Fibroblast of lung (primary cell): ENCODE measurements around the gene FANCL. TPM values are rescaled to one million over a fixed set of nuclear protein-coding genes. Genes with fewer than 3 reads are reported as not detected.
"Not testable (repeated sequence)": the region's sequence is repeated elsewhere in the genome, so short reads cannot be mapped to it uniquely, and the experiment has no call there.

ENCODE experiments used
- DNase-seq, 2 donors: peaks; one replicate each; pipeline versions ENCODE4 v3.0.0 to v3.0.0-alpha.2; 2010; ENCODE audit warnings: low read depth in 2 of 2
- H2AFZ ChIP-seq: 2 replicates; pipeline ENCODE4 v1.5.1; 2012; ENCODE audit warnings: low read length, control low read depth, inconsistent platforms
- H3K27ac ChIP-seq: 2 replicates; pipeline ENCODE4 v1.5.1; 2011; ENCODE audit warnings: low read length, control low read depth; ENCODE audit not compliant: insufficient read depth
- H3K27me3 ChIP-seq: 2 replicates; pipeline ENCODE4 v1.5.1; 2011; ENCODE audit warnings: mild to moderate bottlenecking, low read length; ENCODE audit not compliant: control insufficient read depth, insufficient read depth
- H3K36me3 ChIP-seq: 2 replicates; pipeline ENCODE4 v1.5.1; 2011; ENCODE audit warnings: low read length; ENCODE audit not compliant: control insufficient read depth, insufficient read depth
- H3K4me1 ChIP-seq: 2 replicates; pipeline ENCODE4 v1.5.1; 2011; ENCODE audit warnings: low read length; ENCODE audit not compliant: control insufficient read depth, insufficient read depth; ENCODE audit errors: extremely low read depth
- H3K4me2 ChIP-seq: 2 replicates; pipeline ENCODE4 v1.5.1; 2011; ENCODE audit warnings: low read length, control low read depth; ENCODE audit not compliant: insufficient read depth; ENCODE audit errors: extremely low read depth
- H3K4me3 ChIP-seq, 4 experiments: fragments of 200-600 bp in 1 of 4; sonication (generic) in 1 of 4; replicated peaks in 1 of 4; 2 replicates each; pipeline ENCODE4 v1.5.1; 2011 to 2016; ENCODE audit warnings: low read length in 4 of 4, low read depth in 3 of 4, mild to moderate bottlenecking in 3 of 4, control low read depth in 2 of 4, inconsistent platforms in 1 of 4, mixed read lengths in 1 of 4; ENCODE audit not compliant: insufficient read depth in 1 of 4; ENCODE audit errors: control extremely low read depth in 1 of 4
- H3K79me2 ChIP-seq: 2 replicates; pipeline ENCODE4 v1.5.1; 2012; ENCODE audit warnings: mild to moderate bottlenecking, low read length, inconsistent platforms; ENCODE audit not compliant: control insufficient read depth, insufficient read depth
- H3K9ac ChIP-seq: 2 replicates; pipeline ENCODE4 v1.5.1; 2011; ENCODE audit warnings: mild to moderate bottlenecking, low read length, control low read depth; ENCODE audit not compliant: insufficient read depth
- H3K9me3 ChIP-seq: 2 replicates; pipeline ENCODE4 v1.5.1; 2012; ENCODE audit warnings: low read depth, low read length; ENCODE audit not compliant: control insufficient read depth, insufficient read depth
- H4K20me1 ChIP-seq: 2 replicates; pipeline ENCODE4 v1.5.1; 2011; ENCODE audit warnings: low read length; ENCODE audit not compliant: control insufficient read depth, insufficient read depth; ENCODE audit errors: extremely low read depth
- CTCF ChIP-seq, 2 donors: IDR thresholded peaks in 1 of 2; conservative IDR thresholded peaks in 1 of 2; 1 replicate in 1 of 2; 2 replicates in 1 of 2; pipeline ENCODE4 v1.5.1; 2011 to 2012; ENCODE audit warnings: low read length in 2 of 2, control low read depth in 1 of 2, inconsistent platforms in 1 of 2, low read depth in 1 of 2, mild to moderate bottlenecking in 1 of 2
- EZH2 ChIP-seq: IDR thresholded peaks from 2 replicates; pipeline ENCODE4 v1.5.1; 2012; ENCODE audit warnings: low read length, control low read depth, mild to moderate bottlenecking; ENCODE audit errors: missing control alignments
- polyA plus RNA-seq, 2 donors: library from polyadenylated mRNA; depleted of rRNA in 1 of 2; stranded (reverse) in 1 of 2; unstranded in 1 of 2; fragments of >200 nt; gene quantifications; 2 replicates each; pipeline ENCODE4 v1.2.1, GENCODE V29; 2011 to 2012; ENCODE audit warnings: missing spikeins in 1 of 2
- total RNA-seq: library from RNA; depleted of rRNA; stranded (reverse); fragments of >200 nt; gene quantifications from 2 replicates; pipeline ENCODE4 v1.2.1, GENCODE V29; 2014

Gene FANCL
- total and polyA plus RNA-seq, 2 donors (not counting 1 experiment from before 2014, with no cell fraction given), result 15.2 to 19.7 TPM

DNA sequence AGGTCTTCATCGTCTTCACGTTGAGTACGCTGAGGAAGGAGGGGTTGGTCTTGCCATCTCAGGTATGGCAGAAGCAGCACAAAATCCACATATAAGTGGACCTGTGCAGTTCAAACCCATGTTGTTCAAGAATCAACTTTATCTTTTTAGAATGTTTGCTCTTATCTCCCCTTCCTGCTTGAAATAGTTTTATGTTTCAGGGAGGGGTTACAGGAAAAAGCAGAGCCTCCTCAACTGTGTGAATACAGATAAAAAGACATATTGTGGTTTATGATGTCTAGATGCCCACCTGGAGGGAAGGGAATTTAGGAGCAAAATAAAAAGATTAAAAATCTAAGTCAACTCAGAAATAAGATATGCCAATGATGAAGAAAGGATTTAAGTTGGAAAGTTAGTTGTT, 118.6 kb downstream of the FANCL start:
- H3K4me1 ChIP-seq, result no peaks in the 10 kb centered on the region
- no peaks in the 10 kb centered on the region for H3K9me3 ChIP-seq
- TF ChIP-seq EZH2 (no peak), CTCF (conservative IDR thresholded peaks at IDR 0.05 in 1 of 2, IDR thresholded peaks at IDR 0.05 in 1 of 2; ENCODE audit: low read depth in 1 of 2, low read length in 2 of 2) (no peak)
- DNase-seq, result no peak
- no peaks in the 10 kb centered on the region for H3K79me2 ChIP-seq
- no peak overlapping the region for H3K27ac ChIP-seq
- no peaks in the 10 kb centered on the region for H3K36me3 ChIP-seq
- H3K27me3 ChIP-seq, result no peaks in the 10 kb centered on the region
- no peaks in the 10 kb centered on the region for H4K20me1 ChIP-seq
- no peak overlapping the region for H3K9ac ChIP-seq
- no peak overlapping the region for H2AFZ ChIP-seq
- H3K4me2 ChIP-seq, result no peak overlapping the region
- no peak overlapping the region for H3K4me3 ChIP-seq

- no peak overlapping the region for H3K9ac ChIP-seq
- H3K9me3 ChIP-seq, result no peaks in the 10 kb centered on the region
- H3K36me3 ChIP-seq, result no peaks in the 10 kb centered on the region
- no peaks in the 10 kb centered on the region for H4K20me1 ChIP-seq
- TF ChIP-seq CTCF (conservative IDR thresholded peaks at IDR 0.05 in 1 of 2, IDR thresholded peaks at IDR 0.05 in 1 of 2; ENCODE audit: low read depth in 1 of 2, low read length in 2 of 2) (no peak), EZH2 (no peak)
- no peak overlapping the region for H3K4me3 ChIP-seq
- H2AFZ ChIP-seq, result no peak overlapping the region
- no peak overlapping the region for H3K27ac ChIP-seq
- no peaks in the 10 kb centered on the region for H3K79me2 ChIP-seq
- H3K4me2 ChIP-seq, result no peak overlapping the region
- no peaks in the 10 kb centered on the region for H3K27me3 ChIP-seq
- no peak for DNase-seq
- no peaks in the 10 kb centered on the region for H3K4me1 ChIP-seq
Observed at GRCh38 chr2:58122040-58122439, 119.1 kb downstream of the FANCL start.

DNA sequence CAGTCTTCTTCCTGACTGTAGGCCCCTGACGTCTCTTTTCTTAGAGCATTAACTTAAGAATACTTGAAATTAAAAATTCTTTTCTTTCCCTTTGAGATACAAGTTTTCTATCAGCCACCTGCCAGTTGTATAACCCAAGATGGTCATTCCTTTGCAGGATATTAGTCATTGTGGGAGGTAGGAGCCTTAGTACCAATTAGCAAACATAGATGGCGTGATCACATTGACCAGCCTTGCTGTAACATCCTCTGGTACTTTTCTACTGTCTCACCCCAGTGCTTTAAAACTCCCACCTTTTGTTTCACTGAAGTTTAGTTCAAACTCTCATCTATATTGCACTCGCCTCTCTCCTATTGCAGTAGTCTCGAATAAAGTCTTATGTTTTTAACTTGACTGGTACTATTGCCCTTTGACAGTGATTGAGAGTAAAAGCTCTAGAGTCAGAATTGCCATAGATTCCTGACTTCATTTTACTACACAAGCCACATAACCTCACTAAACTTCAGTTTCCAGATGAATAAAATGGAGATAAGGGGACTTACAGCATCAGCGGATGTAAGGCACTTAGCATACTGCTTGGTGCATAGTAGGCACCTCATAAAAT, 120.4 kb downstream of the FANCL start:
- Histone ChIP-seq H3K27ac (no peak overlapping the region), H4K20me1 (no peaks in the 10 kb centered on the region), H3K9ac (no peak overlapping the region), H3K36me3 (no peaks in the 10 kb centered on the region), H3K27me3 (no peaks in the 10 kb centered on the region), H3K9me3 (no peaks in the 10 kb centered on the region), H3K4me2 (no peak overlapping the region), H2AFZ (no peak overlapping the region), H3K79me2 (no peaks in the 10 kb centered on the region), H3K4me3 (no peak overlapping the region), H3K4me1 (no peaks in the 10 kb centered on the region)
- DNase-seq, result no peak
- TF ChIP-seq CTCF (conservative IDR thresholded peaks at IDR 0.05 in 1 of 2, IDR thresholded peaks at IDR 0.05 in 1 of 2; ENCODE audit: low read depth in 1 of 2, low read length in 2 of 2) (no peak), EZH2 (no peak)

DNA sequence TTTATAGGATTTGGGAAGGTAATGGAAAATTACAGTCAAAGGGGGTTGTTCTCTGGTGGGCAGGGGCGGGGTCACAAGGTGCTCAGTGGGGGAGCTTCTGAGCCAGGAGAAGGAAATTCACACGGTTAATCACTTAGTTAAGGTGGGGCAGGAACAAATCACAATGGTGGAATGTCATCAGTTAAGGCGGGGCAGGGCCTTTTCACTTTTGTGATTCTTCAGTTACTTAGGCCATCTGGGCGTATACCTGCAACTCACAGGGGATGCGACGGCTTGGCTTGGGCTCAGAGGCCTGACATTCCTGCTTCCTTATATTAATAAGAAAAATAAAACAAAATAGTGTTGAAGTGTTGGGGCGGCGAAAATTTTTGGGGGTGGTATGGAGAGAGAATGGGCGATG, 127.6 kb downstream of the FANCL start:
- H3K9me3 ChIP-seq, H3K27me3 ChIP-seq, H3K4me2 ChIP-seq, DNase-seq, H3K79me2 ChIP-seq, H2AFZ ChIP-seq, H3K36me3 ChIP-seq, H4K20me1 ChIP-seq, H3K4me1 ChIP-seq, H3K27ac ChIP-seq, H3K4me3 ChIP-seq, H3K9ac ChIP-seq: not testable (repeated sequence)
